WI38 (cell line): ENCODE results near the gene SLC25A10.

Source experiments
- H3K4me3 ChIP-seq: 2 replicates; pipeline ENCODE4 v1.5.1; 2011; ENCODE audit warnings: low read depth, mild to moderate bottlenecking, control low read depth, low read length
- TF ChIP-seq, protein P1 (sequence below): IDR thresholded peaks from 2 replicates; pipeline ENCODE4 v1.5.1; 2012; ENCODE audit warnings: low read depth, mild to moderate bottlenecking, control low read depth, low read length

Gene SLC25A10

GRCh38 chr17:81694810-81695209 is 17.3 kb upstream of the SLC25A10 start:
- H3K4me3 ChIP-seq = no peak overlapping the region
- TF ChIP-seq, protein P1, sequence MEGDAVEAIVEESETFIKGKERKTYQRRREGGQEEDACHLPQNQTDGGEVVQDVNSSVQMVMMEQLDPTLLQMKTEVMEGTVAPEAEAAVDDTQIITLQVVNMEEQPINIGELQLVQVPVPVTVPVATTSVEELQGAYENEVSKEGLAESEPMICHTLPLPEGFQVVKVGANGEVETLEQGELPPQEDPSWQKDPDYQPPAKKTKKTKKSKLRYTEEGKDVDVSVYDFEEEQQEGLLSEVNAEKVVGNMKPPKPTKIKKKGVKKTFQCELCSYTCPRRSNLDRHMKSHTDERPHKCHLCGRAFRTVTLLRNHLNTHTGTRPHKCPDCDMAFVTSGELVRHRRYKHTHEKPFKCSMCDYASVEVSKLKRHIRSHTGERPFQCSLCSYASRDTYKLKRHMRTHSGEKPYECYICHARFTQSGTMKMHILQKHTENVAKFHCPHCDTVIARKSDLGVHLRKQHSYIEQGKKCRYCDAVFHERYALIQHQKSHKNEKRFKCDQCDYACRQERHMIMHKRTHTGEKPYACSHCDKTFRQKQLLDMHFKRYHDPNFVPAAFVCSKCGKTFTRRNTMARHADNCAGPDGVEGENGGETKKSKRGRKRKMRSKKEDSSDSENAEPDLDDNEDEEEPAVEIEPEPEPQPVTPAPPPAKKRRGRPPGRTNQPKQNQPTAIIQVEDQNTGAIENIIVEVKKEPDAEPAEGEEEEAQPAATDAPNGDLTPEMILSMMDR = no peak

- TF ChIP-seq, protein P1 = no peak
- H3K4me3 ChIP-seq = no peak overlapping the region
Observed at GRCh38 chr17:81695211-81695610, 16.9 kb upstream of the SLC25A10 start.

GRCh38 chr17:81695801-81696200 is 16.3 kb upstream of the SLC25A10 start:
- H3K4me3 ChIP-seq = no peak overlapping the region
- TF ChIP-seq, protein P1 = no peak

DNA sequence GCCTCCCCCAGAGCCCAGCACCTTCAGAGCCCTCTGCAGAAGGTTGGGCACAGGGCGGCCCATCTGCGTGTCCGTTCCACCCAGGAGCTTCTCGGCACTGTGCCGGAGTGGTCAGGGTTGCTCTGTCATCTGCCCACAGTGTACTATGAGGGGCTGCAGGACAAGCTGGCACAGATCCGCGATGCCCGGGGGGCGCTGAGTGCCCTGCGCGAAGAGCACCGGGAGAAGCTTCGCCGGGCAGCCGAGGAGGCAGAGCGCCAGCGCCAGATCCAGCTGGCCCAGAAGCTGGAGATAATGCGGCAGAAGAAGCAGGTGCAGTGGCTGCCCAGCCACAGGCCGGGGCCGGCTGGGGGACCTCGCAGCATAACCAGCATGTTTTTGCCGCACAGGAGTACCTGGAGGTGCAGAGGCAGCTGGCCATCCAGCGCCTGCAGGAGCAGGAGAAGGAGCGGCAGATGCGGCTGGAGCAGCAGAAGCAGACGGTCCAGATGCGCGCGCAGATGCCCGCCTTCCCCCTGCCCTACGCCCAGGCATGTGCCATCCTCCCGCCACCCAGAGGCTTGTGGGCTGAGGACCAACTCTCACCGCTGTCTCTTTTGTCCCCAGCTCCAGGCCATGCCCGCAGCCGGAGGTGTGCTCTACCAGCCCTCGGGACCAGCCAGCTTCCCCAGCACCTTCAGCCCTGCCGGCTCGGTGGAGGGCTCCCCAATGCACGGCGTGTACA is 15.7 kb upstream of the SLC25A10 start:
- no peak overlapping the region for H3K4me3 ChIP-seq
- TF ChIP-seq, protein P1 = no peak

- no peak overlapping the region for H3K4me3 ChIP-seq
- TF ChIP-seq, protein P1 = no peak
Observed at GRCh38 chr17:81697261-81698044, 14.6 kb upstream of the SLC25A10 start.

DNA sequence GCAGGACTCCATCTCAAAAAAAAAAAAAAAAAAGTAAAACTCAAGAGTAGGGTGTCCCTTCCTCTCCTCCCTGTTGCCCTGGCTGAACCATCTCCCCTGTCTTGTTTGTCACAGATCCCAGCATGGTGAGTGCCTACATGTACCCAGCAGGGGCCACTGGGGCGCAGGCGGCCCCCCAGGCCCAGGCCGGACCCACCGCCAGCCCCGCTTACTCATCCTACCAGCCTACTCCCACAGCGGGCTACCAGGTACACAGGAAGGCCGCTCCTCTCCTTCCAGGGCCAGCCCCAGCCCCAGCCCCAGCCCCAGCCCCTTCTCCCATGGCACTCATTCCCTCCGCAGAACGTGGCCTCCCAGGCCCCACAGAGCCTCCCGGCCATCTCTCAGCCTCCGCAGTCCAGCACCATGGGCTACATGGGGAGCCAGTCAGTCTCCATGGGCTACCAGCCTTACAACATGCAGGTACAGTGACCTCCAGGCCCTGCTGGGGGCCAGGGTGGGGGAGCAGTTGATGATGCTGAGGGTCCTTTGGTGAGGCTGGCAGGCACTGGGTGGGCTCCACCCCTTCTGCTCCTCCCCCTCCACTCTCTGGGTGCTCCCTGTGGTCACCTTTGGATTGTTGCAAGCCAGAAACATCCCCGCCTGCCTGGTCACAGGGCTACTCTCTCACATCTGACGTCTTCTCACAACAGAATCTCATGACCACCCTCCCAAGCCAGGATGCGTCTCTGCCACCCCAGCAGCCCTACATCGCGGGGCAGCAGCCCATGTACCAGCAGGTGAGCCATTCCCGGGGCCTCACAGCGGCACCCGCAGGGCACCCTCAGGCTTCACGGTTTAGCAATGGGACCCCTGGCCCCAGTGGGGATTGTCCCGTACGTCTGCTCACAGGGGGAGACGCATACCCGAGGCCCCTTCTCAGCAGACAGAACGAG is 11.5 kb upstream of the SLC25A10 start:
- no peak overlapping the region for H3K4me3 ChIP-seq
- TF ChIP-seq, protein P1 = no peak
